GM21717 (cell line): ENCODE measurements around the gene CORO7.
"Not testable (repeated sequence)": the region's sequence is repeated elsewhere in the genome, so short reads cannot be mapped to it uniquely, and the experiment has no call there.

ENCODE experiments used
- ATAC-seq: cut with Tn5 transposase; IDR thresholded peaks from one replicate; pipeline ENCODE4 v1.9.1; 2021; ENCODE audit warnings: mild to moderate bottlenecking, moderate library complexity; ENCODE audit not compliant: unreplicated experiment

CORO7 gene

DNA sequence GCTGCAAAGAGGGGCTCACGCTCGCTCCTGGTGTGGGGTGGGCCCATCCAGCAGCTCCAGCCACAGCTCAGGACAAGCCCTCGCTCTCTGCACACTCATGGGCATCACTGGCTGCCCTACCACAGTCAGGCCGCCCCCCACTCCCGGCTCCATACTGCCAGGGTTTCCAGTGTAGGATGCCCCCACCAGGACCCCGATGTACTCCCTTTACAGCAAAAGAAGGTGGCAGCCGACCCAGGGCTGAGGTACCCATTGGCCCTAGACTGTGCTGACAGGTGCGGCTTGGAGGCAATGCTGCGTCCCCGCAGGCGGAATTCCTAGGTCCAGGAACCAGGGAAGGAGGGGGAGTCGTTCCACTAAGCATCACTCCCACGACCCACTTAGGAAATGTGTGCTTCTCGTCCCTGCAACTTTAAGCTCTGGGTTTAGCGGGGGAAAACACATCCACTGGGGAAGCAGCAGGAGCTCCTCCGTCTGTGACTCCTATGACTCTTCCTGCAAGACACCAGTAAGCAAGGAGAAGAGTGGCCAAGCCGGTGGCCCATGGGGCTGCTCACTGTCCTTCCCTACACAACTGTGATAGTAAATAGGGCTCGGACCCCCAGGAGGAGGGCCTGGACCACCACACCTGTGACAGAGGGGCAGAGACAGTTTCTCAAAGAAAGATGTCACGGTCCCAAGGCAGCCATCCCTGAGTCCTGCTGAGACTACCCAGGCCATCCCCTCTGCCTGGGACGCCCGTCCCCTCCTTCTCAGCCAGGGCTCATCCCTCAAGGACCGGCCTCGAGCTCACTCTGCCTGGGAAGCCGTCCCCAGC is 13.1 kb downstream of the CORO7 start:
- no peak for ATAC-seq

DNA sequence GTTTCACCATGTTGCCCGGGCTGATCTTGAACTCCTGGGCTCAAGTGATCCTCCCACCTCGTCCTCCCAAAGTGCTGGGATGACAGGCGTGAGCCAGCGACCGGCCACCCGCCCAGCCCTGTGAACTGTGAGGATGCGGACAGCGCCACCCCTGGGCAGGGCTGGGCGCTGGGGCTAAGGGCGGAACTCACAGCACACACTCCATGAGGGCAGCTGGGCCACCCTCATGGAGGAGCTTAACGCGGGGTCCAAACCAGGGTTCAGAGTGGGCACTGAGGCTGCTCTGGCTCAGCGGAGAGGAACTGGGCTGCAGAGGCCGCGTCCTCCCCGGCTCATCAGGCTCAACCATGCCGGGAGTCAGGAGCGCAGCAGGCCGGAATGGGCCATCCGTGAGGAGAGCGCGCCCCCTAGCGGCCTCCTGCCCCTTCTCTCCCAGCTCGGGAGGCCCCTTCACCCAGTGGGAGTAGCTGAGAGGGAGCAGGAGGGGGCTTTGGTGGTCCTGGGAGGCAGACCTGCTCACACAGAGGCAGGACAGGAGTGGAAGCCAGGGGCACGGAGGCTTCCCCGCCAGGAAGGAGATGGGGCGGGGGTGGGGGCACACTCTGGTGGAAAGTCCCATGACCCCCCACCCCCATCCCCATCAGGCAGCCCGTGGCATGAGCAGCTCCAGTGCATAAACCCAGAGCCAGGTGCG is 13.8 kb downstream of the CORO7 start:
- no peak for ATAC-seq

DNA sequence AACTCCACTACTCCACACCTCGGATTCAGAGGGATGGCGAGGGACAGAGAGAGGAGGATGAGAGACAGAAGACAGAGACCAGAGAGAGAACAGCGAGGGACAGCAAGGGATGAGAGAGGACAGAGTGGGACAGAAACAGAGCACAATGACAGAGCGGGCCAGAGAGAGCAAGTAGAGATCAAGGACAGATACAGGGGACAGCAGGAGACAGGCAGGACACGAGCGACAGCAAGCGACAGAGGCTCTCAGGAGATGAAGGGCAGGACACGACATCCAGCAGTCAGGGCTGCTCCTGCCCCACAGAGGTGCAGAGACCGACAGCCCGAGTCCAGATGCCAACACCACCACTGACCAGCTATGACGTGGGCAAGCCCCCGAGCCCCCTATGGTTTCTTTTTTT is 14.9 kb downstream of the CORO7 start:
- ATAC-seq = no peak

DNA sequence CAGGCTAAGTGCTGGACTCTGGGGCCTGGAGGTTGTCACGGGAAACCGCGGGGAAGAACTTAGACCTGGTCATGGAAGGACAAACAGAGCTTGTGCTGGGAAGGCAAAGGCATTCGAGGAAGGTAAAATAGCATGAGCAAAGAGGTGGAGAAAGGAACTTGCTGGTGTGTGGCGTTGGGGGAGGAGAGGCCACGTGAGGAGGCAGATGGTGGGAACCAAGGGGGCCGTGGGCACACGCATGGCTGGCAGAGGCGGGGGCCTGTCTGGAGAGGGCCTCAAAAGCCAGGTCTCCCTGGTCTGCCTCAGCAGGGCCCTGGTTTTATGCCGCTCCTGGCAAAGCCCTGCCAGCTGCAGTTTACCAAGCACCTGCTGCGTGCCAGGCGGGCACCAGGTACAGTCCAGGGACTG is 15.3 kb downstream of the CORO7 start:
- ATAC-seq = no peak

DNA sequence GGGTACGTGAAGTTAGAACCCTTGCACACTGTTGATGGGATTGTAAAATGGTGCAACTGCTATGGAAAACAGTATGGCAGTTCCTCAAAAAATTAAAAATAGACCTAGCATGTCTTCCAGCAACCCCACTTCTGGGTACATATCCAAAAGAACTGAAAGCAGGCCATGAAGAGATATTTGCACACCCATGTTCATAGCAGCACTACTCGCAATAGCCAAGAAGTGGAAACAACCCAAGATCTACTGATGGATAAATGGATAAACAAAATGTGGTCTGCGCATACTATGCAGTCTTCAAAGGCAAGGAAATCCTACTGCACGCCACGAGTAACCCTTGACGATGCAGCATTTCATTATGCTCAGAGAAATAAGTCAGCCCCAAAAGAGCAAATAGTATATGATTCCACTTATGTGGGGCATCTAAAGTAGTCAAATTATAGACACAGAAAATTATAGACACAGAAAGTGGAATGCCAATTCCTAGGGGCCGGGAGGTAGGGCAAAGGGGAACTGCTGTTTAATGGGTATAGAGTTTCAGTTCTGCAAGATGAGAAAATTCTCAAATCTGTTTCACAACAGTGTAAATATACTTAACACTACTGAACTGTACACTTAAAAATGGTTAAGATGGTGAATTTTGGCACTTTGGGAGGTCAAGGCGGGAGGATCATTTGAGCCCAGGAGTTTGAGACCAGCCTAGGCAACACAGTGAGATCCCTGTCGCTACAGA is 17.2 kb downstream of the CORO7 start:
- ATAC-seq = no peak

DNA sequence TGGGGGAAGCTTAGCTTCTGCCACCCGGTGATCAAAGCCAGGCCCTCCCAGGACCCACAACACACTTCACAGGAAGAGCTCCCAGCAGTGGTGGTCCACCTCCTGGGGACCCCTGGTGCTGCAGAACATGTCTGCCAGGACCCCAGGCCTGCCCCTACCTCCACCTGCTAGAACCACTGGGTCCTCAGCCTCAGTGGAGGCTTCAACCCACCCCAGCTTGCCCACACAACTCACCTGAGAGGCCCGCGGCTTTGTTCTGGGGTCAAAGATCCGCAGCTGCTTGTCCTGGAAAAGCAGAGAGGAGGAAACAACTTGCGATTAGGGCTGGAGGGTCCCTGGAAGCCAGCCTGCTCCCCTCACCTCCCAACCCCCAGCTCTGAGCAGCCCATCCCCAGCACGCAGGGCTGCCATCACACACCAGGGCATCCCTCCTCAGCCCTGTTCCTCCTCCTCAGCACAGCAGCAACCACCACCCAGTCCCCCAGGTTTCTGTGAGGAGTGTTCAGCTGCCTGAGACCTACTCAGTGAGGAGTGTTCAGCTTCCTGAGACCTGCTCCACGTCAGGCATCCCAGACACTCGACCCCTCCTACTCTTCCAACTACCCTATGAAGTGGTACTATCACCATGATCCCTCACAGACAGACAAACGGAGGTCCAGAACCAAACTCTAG is 21.2 kb downstream of the CORO7 start:
- ATAC-seq = no peak

DNA sequence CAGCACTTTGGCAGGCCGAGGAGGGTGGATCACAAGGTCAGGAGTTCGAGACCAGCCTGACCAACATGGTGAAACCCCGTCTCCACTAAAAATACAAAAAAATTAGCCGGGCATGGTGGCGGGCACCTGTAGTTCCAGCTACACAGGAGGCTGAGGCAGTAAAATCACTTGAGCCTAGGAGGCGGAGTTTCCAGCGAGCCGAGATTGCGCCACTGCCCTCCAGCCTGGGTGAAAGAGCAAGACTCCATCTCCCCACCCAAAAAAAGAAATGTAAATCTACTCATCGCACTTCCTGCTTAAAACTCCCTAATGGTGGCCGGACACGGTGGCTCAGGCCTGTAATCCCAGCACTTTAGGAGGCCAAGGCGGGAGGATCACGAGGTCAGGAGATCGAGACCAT is 22.5 kb downstream of the CORO7 start:
- ATAC-seq = not testable (repeated sequence)

DNA sequence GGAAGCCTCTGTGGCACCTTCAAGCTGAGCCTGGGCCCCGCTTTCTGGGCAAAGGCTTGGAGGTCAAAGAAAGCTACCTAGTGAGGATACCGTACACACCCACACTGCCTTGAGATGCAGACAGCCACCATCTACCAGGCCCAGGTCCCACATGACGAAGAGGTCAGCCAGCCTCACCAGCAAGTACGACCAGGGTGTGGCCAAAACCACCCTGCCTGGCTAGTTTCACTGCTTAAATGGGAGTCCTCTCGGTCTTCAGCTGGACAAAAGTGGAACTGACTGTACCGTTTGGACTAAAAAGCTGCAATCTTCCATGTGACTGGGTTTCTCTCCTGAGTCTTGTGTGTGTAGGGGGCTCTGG is 23.2 kb downstream of the CORO7 start:
- no peak for ATAC-seq

DNA sequence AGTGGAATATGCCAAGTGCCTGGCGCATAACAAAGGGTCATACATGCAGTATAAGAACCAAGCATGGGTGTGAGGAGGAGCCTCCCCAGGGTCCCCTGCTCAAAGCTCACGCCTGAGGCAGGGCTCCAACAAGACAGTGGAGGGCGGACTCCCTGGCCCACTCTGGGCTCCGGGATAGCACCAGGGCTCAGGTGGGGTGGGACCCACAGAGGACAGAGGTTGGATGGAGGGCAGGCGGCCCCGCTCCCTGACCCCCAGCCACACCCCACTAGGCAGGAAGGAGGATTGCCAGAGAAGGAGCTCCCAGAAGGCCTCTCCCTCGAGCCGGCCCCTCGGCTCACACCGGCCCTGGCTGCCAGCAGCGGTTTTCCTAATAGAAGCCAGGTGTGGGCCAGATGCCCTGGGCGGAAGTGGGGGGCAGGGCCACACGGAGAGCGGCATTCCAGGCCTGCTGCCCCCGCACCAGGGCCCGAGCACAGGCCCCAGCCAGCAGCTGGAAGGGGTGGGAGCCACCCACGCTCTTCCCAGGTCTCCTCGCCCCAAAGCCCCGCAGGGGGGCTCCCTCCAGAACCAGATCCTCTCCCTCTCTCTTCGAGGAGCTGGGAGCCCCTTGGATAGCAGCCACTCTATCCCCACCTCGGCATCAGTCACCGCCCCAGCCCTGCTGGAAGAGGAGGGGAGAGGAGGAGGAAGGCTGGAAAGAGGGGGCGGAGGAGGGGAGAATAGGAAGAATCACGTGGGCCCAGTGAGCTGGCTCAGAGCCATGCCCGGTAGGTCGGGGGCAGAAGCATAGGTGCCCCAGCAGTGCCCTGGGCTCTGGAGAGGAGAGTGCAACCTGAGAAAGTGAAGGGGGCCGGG is 23.8 kb downstream of the CORO7 start:
- ATAC-seq = no peak

DNA sequence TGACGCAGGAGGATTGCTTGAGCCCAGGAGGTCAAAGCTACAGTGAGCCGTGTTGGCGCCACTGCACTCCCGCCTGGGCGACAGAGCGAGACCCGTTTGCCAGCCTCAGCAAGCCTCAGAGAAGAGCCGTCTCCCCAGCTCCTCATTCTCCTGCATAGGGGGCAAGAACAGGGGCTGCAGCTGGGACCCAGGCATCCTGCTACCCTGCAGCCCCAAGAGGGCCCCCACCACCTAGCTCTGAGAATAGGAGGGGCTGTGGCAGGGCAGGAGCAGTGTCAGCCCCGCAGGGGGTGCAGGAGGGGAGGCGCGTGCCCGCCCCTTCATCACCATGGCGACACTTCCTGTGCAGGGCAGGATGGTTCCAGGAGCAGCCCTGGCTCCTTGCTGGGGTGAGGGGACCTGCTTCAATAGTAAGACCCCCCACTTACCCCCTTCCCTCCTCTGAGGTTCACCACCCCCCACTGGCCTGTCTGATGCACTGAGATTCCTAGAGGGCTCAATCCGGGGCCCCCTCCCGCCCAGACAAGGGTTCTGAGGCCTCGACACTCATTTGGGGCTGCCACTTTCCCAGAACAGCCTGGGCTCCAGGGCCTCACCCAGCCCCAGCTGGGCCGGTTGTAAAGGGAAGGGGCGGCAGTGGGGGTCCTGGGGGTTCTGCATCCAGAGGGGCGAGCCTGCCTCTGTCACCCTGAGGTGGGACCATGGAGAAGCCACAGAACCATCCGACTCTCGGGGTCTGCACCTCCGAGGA is 24.6 kb downstream of the CORO7 start:
- ATAC-seq = no peak

DNA sequence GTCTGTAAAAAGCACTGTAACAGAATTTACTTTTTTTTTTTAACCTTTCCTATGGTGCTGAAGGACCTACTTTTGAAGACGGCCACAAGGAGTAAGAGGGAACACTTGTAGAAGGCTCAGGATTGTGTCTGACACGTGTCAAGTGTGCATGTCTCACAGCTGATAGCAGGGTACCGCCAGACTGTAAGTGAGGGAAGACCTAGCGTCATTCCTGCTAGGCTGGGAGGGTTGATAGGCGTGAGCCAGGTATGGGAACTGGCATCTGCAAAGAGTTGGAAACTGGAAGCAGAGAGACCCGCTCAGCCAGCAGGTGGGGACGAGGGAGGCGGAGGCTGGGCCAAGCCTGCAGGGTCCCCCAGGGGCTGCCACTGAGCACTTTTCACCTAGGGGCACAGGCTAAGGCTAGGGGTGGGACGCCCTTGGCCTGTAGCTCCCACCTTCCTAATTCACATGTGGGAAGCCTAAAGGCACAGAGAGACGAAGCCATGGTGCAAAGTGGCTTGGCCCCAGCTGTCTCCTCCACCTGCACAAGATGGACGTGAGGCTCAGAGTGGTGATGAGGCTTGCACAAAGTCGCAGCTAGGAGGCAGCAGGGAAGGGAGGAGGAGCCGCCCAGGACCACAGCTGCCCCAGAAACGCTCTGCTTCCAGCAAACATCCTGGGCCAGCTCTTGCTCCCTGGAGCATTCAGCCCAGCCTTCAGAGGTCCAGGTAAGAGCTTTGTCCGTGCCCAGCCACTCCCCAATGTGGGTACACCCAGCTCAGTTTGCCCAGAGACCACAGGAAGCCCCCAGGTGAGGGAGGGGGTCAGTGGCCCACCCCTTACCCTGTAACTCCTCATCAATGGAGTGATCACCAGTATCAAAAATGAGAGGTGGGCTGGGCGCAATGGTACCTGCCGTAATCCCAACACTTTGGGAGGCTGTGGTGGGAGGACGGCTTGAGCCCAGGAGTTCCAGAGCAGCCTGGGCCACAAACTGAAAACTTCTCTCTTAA is 25.8 kb downstream of the CORO7 start:
- ATAC-seq = no peak

DNA sequence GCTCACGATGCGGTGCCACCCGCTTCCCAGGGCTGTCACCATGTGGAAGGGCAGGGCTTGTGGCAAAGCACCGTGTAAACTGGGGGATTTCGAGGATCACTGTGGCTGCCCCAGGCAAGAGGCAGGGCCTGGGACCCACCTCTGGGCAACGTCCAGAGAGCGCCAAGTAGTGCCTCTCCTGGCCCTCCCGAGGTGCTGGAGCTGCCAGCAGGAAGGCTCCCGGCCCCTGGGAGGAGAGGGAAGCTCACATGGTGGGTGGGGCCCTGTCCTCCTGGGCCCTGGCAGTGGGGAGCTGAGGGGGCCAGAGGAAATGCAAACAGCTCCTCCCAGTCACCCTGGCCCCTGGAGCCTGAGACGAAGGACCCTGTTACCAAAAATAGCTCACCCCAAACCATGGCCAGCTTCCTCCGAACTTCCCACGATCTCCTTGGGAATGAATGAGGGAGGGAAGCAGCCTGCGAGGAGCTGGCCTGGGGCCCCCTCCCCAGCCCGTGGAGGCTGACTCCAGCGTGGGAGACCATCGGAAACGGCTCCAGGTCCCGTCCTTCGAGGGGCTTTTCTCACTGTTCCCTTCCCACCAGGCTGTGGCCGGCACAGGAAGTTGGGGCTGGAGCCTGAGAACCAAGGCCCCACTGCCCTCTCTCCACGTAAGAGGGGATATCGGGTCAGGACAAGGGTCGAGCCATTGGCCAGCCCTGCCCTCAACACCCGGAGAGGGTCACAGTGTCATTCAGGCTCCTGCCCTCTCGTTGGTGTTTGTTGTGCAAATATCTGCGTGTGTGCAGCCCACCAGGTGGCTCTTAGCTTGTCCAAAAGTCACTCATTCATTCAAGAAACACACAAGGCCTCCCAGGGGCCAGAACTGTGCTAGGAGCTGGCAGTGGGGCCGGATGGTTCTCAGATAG is 27.1 kb downstream of the CORO7 start:
- ATAC-seq = no peak

DNA sequence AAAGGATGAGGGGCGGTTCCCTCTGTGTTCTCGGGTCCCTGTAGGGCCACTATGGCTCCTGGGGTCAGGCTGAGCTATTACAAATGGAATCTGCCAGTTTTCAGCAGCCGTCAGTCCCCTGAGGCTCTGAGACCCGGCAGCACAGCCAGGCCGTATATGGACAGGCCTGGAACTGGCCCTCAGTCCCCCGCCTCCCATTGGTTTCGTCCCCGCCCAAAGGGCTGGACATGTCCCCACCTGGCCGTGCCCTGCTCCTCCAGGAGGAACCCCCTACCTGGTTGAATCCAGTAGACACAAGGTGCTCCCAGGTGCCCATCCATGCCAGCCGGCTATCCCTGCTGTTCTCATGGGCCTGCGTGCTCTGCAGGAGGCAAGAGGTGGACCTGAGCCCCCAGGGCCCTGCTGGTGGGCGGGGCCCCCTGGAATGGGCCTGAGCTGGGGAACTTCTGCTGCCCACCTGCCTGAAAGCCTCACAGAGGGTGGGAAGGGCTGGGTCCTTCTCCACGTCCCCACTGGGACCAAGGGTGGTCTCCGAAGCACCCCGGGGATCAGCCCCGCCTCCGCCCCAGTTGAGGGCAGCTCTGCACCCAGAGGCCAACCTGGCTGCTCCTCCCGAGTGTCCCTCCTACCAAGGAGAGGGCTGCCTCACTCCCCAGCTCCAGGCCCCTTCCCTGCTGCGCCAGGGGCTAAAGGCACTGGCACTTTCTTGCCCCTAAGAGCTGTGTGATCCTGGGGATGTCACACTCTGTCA is 27.9 kb downstream of the CORO7 start:
- ATAC-seq = no peak

DNA sequence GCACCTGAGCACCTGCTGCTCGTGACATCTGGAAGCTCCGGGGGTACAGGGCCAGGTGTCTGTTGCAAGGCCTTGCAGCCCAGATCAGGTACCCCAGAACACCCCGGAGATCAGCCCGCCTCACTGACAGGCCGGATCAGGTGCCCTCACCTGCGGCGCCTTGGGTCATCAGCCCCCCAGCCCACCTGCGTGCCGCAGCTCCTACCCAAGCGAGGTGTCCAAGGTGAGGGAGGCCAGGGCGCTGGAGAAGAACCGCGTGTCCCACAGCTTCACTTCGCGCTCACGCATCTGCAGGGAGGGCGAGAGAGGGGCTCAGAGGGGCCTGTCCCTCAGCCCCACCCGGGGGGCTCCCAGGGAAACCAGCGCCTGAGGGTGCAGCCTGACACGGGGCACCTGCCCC is 28.6 kb downstream of the CORO7 start:
- no peak for ATAC-seq

DNA sequence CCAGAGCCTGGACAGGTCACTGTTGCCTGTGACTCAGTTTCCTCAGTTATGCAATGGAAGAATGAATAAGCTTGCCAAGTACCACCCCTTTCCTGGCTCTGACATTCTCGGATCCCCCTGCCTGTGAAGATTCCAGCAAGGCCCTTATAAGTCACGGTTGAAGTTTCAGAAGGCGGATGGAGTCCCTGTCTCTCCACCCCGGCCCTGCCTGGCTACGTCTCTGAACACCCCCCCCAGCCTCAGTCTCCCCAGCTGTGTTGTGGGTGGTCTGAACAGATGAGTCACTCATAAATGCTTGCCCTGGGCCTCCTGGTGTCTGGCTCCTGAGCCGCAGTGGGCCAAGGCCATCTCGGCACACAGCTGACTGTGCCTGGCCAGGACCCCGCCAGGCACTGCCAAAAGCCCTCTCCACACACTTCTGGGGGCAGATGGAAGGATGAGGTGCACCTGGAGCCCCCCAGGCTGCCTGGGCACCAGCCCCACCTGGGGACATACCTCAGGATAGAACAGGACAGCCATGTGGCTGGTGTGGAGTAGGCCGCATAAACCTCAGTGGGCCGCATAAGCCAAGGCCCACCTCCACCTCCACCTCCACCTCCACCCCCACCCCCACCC is 29.3 kb downstream of the CORO7 start:
- ATAC-seq = no peak

DNA sequence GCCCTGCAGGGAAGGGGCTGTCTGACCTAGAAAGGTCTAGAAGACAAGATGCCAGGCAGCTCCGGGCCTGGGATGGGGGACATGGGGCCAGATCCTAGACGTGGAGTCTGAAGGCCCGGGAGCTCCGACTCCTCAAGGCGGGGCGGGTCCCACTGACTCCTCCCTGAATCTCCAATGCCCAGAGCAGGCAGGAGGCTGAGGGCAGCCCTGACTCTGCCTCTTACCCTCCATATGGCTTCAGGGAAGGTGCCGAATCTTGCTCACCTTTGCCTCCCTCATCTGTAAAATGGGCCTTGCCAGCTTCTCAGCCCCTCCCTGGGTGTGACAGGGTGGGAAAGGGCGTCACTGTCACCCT is 30.0 kb downstream of the CORO7 start:
- ATAC-seq = no peak
